IMR-90 (cell line): ENCODE results near the gene AK2.

Source experiments
- BHLHE40 ChIP-seq: fragments of 150-350 bp; IDR thresholded peaks from 2 replicates; pipeline ENCODE4 v1.6.1; 2016; ENCODE audit warnings: mild to moderate bottlenecking, low read depth, low read length
- CEBPB ChIP-seq: IDR thresholded peaks from 2 replicates; pipeline ENCODE4 v1.6.1; 2012; ENCODE audit warnings: low read depth, low read length, improper control_type of control experiment
- CHD1 ChIP-seq: IDR thresholded peaks from 2 replicates; pipeline ENCODE4 v1.6.1; 2012; ENCODE audit warnings: low read depth, low read length, improper control_type of control experiment
- CTCF ChIP-seq: conservative IDR thresholded peaks from 2 replicates; pipeline ENCODE4 v1.5.1; 2012; ENCODE audit warnings: mild to moderate bottlenecking, low read depth, low read length, improper control_type of control experiment
- ELK1 ChIP-seq: fragments of 150-350 bp; IDR thresholded peaks from 2 replicates; pipeline ENCODE4 v1.6.1; 2016; ENCODE audit warnings: low read depth, mild to moderate bottlenecking, low read length, moderate library complexity, borderline replicate concordance
- FOS ChIP-seq: fragments of 150-350 bp; IDR thresholded peaks from 2 replicates; pipeline ENCODE4 v1.6.1; 2016; ENCODE audit warnings: low read depth, low read length
- MAZ ChIP-seq: IDR thresholded peaks from 2 replicates; pipeline ENCODE4 v1.6.1; 2012; ENCODE audit warnings: low read depth, mild to moderate bottlenecking, low read length, improper control_type of control experiment, moderate library complexity, borderline replicate concordance
- MXI1 ChIP-seq: IDR thresholded peaks from 2 replicates; pipeline ENCODE4 v1.6.1; 2012; ENCODE audit warnings: low read depth, mild to moderate bottlenecking, low read length, moderate library complexity, borderline replicate concordance
- POLR2A ChIP-seq: IDR thresholded peaks from 2 replicates; pipeline ENCODE4 v1.6.1; 2012; ENCODE audit warnings: mild to moderate bottlenecking, low read depth, low read length
- RAD21 ChIP-seq: IDR thresholded peaks from 2 replicates; pipeline ENCODE4 v1.6.1; 2012; ENCODE audit warnings: low read length, improper control_type of control experiment
- RCOR1 ChIP-seq: IDR thresholded peaks from 2 replicates; pipeline ENCODE4 v1.6.1; 2012; ENCODE audit warnings: mild to moderate bottlenecking, low read length, improper control_type of control experiment; ENCODE audit not compliant: insufficient replicate concordance
- SMC3 ChIP-seq: fragments of 150-350 bp; IDR thresholded peaks from 2 replicates; pipeline ENCODE4 v1.6.1; 2016; ENCODE audit warnings: low read depth, mild to moderate bottlenecking, antibody characterized with exemption, low read length, moderate library complexity
- USF2 ChIP-seq: fragments of 150-350 bp; IDR thresholded peaks from 2 replicates; pipeline ENCODE4 v1.6.1; 2017; ENCODE audit warnings: mild to moderate bottlenecking, antibody characterized with exemption, low read length, low read depth

DNA sequence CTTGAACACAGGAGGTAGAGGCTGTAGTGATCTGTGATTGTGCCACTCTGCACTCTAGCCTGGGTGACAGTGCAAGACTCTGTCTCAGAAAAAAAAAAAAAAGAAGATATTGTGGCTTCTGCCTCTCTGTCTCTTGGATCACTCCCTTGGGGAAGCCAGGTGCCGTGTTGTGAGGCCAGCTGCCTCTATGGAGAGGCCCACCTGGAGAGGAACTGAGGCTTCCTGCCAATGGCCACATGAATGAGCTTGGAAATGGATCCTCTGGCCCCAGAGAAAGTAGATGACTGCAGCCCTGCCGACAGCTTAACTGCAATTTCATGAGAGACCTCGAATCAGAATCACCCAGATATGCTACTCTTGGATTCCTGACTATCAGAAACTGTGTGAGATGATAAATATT is 19.7 kb upstream of the AK2 start:
- no peak for TF ChIP-seq FOS
- no peak for TF ChIP-seq POLR2A
- no peak for TF ChIP-seq CTCF
- no peak for TF ChIP-seq USF2
- TF ChIP-seq BHLHE40: no peak
- TF ChIP-seq CHD1: no peak
- no peak for TF ChIP-seq MXI1
- no peak for TF ChIP-seq ELK1
- TF ChIP-seq CEBPB: no peak
- TF ChIP-seq MAZ: no peak
- no peak for TF ChIP-seq RAD21
- TF ChIP-seq SMC3: no peak
- TF ChIP-seq RCOR1: no peak
